HG03103 (cell line): ENCODE results near the gene FBXL14.

Experiments
- ATAC-seq: cut with Tn5 transposase; IDR thresholded peaks from one replicate; pipeline ENCODE4 v1.9.1; 2021; ENCODE audit warnings: low read depth; ENCODE audit not compliant: unreplicated experiment

Gene FBXL14

DNA sequence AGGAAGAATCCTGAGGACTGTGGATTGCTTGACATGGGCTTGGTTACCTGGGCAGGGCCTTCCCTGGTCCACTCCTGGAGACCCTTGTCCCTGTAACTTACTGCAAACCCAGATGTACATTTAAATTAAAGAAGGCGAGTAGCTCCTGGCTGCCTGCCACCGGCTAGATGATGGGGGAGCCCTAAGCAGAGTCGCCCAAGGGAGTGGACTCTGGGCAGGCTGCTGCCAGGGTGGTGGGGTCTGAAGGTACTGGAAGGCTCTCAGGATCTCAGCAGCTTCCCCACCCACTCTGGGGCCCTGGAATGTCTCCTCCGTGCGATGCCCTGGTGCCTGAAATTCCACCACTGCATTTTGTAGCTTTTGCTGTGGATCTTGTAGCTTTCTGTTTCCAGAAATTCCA, 74.7 kb downstream of the FBXL14 start:
- no peak for ATAC-seq

DNA sequence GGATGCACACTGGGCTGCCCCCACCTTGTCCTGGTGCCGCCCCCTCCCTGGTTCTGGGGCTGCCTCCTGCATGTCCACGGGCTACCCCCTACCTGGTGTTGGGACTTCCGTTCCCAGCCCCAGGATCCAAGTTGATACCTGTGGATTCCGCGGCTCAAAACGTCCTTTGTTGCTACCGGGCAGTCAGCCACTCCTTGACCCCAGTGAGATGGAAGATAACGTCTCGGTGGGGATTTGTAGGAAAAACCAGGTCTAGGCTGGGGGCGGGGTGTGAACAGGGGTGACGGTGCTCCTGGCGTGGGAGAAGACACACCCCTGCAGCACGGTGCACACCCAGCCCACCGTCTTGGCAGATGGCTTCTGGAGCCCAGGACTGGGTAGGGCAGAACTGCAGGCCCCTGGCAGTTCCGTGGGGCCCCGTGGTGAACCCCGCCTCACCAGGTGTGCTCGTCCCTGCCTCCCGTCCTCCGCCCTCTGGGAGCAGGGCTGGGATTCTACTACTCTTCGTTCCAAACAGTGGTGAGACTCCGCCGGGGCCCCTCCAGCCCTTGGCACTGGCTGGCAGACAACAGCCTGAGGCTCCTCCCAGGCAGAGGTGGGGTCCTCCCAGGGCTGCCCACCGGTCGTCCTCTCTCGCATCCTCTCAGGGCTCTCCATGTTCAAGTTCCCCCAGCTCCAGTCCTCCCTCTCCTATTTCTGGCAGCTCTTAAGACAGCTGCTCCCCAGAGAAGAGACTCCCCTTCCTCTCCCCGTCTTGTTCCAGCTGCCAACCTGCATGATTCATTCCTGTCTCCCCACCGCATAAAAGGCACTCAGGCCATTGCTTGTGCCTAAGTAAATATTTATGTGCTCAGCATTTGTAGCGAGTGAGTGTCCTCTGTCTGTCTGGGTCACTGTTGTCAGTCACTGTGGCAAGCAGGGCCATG, 75.5 kb downstream of the FBXL14 start:
- no peak for ATAC-seq

DNA sequence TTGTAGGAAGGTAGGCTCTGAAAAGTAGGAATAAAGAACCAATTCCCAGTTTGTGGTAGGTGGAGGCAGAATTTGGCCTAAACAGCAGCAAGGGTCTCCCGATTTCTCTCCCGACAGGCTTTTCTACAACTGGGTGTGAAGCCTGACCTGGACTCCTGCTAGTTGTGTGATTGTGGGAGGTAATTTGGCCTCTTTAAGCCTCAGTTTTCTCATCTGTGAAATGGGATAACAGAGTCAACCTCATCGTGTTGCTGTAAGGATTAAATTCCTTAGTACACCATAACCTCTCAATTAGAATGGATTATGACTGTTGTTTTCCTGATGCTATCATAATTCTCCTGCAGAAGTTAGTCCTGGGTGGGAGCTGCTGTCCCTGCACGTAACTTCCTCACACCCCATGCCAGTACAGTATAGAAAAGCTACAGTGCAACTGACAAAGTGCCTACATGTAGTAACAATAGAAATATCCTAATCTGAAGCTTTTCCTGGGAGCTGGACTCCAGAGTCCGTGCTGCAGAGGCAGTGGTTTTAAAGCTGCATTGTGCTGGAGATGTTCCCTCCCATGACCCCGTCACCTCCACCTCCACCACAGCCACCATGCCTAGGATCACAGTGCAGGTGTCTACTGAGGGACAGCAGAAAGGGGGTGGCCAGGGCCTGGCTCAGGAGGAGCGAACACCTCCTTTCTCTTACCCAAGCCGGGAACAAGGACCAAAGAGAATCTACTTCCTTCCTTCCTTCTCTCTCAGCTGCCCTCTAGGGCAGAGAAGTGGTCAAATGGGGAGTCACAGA, 76.5 kb downstream of the FBXL14 start:
- no peak for ATAC-seq

DNA sequence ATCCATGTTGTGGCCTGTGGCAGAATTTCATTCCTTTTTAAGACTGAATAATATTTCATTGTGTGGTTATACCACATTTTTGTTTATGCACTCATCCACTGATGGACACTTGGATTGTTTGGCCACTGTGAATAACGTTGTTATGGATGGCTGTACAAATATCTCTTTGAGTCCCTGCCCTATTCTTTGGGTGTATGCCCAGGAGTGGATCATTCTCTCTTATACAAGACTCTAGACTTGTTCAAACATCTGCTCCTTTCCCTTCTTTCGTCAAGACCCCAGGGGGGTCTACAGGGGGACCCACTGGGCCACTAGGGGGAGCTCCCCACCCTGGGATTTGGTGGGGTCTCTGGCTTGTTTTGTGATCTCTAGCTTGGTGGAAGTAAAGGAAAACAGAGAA, 77.4 kb downstream of the FBXL14 start:
- ATAC-seq = no peak
